GM23248 (cell line): ENCODE data around the gene CSNK1G2. TPM values are rescaled to one million over a fixed set of nuclear protein-coding genes. Genes with fewer than 3 reads are reported as not detected.
A peak's percentile ranks its signal among the peaks of the same experiment; 100 is the strongest.

ENCODE experiments used
- DNase-seq: peaks from one replicate; pipeline ENCODE4 v3.0.0-alpha.2; 2015
- H2AFZ ChIP-seq: fragments of 200-600 bp; sonication (generic); 2 replicates; pipeline ENCODE4 v1.6.1; 2016; ENCODE audit warnings: antibody characterized with exemption
- H3F3A ChIP-seq: fragments of 200-600 bp; sonication (generic); 2 replicates; pipeline ENCODE4 v1.6.1; 2016; ENCODE audit warnings: mild to moderate bottlenecking, antibody characterized with exemption, mixed run types; ENCODE audit not compliant: insufficient read depth
- H3K27ac ChIP-seq: fragments of 200-600 bp; sonication (generic); 2 replicates; pipeline ENCODE4 v1.5.1; 2016; ENCODE audit warnings: mild to moderate bottlenecking
- H3K27me3 ChIP-seq: fragments of 200-600 bp; sonication (generic); replicated peaks from 2 replicates; pipeline ENCODE4 v1.6.1; 2016; ENCODE audit warnings: mild to moderate bottlenecking; ENCODE audit not compliant: insufficient read depth
- H3K36me3 ChIP-seq: fragments of 200-600 bp; sonication (generic); 2 replicates; pipeline ENCODE4 v1.6.1; 2016; ENCODE audit warnings: low read depth, mild to moderate bottlenecking
- H3K4me1 ChIP-seq: fragments of 200-600 bp; sonication (generic); 2 replicates; pipeline ENCODE4 v1.6.1; 2016; ENCODE audit warnings: mild to moderate bottlenecking; ENCODE audit not compliant: insufficient read depth
- H3K4me2 ChIP-seq: fragments of 200-600 bp; sonication (generic); one replicate; pipeline ENCODE4 v1.6.1; 2016; ENCODE audit warnings: mild to moderate bottlenecking; ENCODE audit not compliant: unreplicated experiment
- H3K4me3 ChIP-seq: fragments of 200-600 bp; sonication (generic); 2 replicates; pipeline ENCODE4 v1.5.1; 2016; ENCODE audit warnings: mild to moderate bottlenecking
- H3K79me2 ChIP-seq: fragments of 200-600 bp; sonication (generic); 2 replicates; pipeline ENCODE4 v1.6.1; 2016; ENCODE audit warnings: mild to moderate bottlenecking; ENCODE audit not compliant: insufficient read depth
- H3K9ac ChIP-seq: fragments of 200-600 bp; sonication (generic); 2 replicates; pipeline ENCODE4 v1.6.1; 2016; ENCODE audit warnings: mild to moderate bottlenecking
- H3K9me2 ChIP-seq: fragments of 200-600 bp; sonication (generic); 2 replicates; pipeline ENCODE4 v1.6.1; 2016; ENCODE audit warnings: mixed run types, mild to moderate bottlenecking, moderate library complexity; ENCODE audit not compliant: insufficient read depth
- H3K9me3 ChIP-seq: fragments of 200-600 bp; sonication (generic); one replicate; pipeline ENCODE4 v1.6.1; 2017; ENCODE audit warnings: low read depth
- H4K20me1 ChIP-seq: fragments of 200-600 bp; sonication (generic); 2 replicates; pipeline ENCODE4 v1.6.0; 2016; ENCODE audit not compliant: insufficient read depth
- EZH2 ChIP-seq: fragments of 200-600 bp; sonication (generic); IDR thresholded peaks from 2 replicates; pipeline ENCODE4 v1.6.1; 2018; ENCODE audit warnings: antibody characterized with exemption, mild to moderate bottlenecking; ENCODE audit not compliant: insufficient read depth, poor library complexity, severe bottlenecking
- EZH2phosphoT487 ChIP-seq: fragments of 200-600 bp; sonication (generic); IDR thresholded peaks from 2 replicates; pipeline ENCODE4 v1.6.1; 2018; ENCODE audit warnings: antibody characterized with exemption, moderate library complexity, mild to moderate bottlenecking, low read depth; ENCODE audit not compliant: insufficient read depth
- WGBS, 2 experiments: methylation state at CpG; one replicate each; pipeline ENCODE4 v1.1.6; 2015 to 2017; ENCODE audit warnings: low lambda C conversion rate in 2 of 2, low coverage in 1 of 2; ENCODE audit errors: missing lambda C conversion rate in 2 of 2; 5-methylcytosine and 5-hydroxymethylcytosine counted together
- in situ Hi-C: fragments of 300-500 bp; cut with MboI; formaldehyde crosslinking; loops from 2 replicates; pipeline ENCODE4 v1.15.0; 2020
- polyA plus RNA-seq: library from polyadenylated mRNA; unstranded; fragments of >200 nt; fragmentation: Nextera tagmentation; extraction: Ambion mirVana; gene quantifications from 2 replicates; pipeline ENCODE4 v1.2.1, GENCODE V29; 2016
- total RNA-seq: library from RNA; depleted of rRNA; stranded (reverse); fragments of >200 nt; shearing (Covaris generic); gene quantifications from 2 replicates; pipeline ENCODE4 v1.2.3, GENCODE V29; 2014

Gene CSNK1G2
- total and polyA plus RNA-seq, 2 experiments from 2014 or later = 9.5 to 76.6 TPM

DNA sequence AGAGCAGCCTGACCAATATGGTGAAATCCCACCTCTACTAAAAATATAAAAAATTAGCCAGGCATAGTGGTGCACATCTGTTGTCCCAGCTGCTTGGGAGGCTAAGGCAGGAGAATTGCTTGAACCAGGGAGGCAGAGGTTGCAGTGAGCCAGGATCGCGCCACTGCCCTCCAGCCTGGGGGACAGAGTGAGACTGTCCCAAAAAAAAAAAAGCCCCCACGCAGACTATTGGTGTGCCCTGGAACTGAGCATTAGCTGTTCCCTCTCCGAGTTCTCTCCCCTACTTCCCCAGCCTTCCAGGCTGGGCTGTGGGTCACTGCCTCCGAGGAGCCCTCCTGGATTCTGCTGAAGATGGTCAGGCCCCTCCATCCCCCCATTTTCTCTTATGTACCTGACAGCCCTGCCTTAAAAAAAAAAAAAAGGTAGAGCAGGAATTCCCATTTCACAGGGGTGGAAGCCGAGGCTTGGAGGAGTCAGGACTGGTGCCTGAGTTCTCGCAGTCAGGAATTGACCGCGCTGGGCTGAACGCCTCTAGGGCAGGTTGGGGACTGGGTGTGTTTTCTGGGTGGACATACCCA is 33.9 kb upstream of the CSNK1G2 start:
- Histone ChIP-seq H3K36me3 (no peaks in the 10 kb centered on the region), H3K4me2 (no peak overlapping the region), H3K9me2 (no peaks in the 10 kb centered on the region), H3F3A (0 out of 2 replicates have a peak, but pooled peaks cover 10% of the 10 kb centered on the region), H3K79me2 (peaks cover 64% of the 10 kb centered on the region), H3K4me1 (peaks cover 6% of the 10 kb centered on the region; the same call in 1 of the 2 replicates), H4K20me1 (no peaks in the 10 kb centered on the region), H3K27ac (no peak overlapping the region), H2AFZ (no peak overlapping the region), H3K9ac (no peak overlapping the region), H3K4me3 (no peak overlapping the region), H3K9me3 (no peaks in the 10 kb centered on the region), H3K27me3 (no peaks in the 10 kb centered on the region)
- TF ChIP-seq EZH2 = no peak
- no peak for TF ChIP-seq EZH2phosphoT487
- in situ Hi-C loops = no loop called here
- 93 to 96% methylated on average over 10 of the region's 10 CpGs for WGBS, 2 experiments
- DNase-seq = no peak

GRCh38 chr19:1907563-1908363 is 33.2 kb upstream of the CSNK1G2 start:
- no peaks in the 10 kb centered on the region for H3K9me3 ChIP-seq
- H3K4me1 ChIP-seq = peaks cover 6% of the 10 kb centered on the region; the same call in 1 of the 2 replicates
- H3K9me2 ChIP-seq = no peaks in the 10 kb centered on the region
- in situ Hi-C loops = no loop called here
- H2AFZ ChIP-seq = no peak overlapping the region
- H3K4me2 ChIP-seq = no peak overlapping the region
- H4K20me1 ChIP-seq = no peaks in the 10 kb centered on the region
- no peak overlapping the region for H3K27ac ChIP-seq
- TF ChIP-seq EZH2phosphoT487 (no peak), EZH2 (no peak)
- WGBS, 2 experiments = 91 to 92% methylated on average over 40 to 43 of the region's 43 CpGs
- 0 out of 2 replicates have a peak, but pooled peaks cover 10% of the 10 kb centered on the region for H3F3A ChIP-seq
- DNase-seq = peak; percentile 32
- no peak overlapping the region for H3K9ac ChIP-seq
- peaks cover 66% of the 10 kb centered on the region for H3K79me2 ChIP-seq
- no peaks in the 10 kb centered on the region for H3K36me3 ChIP-seq
- H3K4me3 ChIP-seq = no peak overlapping the region
- no peaks in the 10 kb centered on the region for H3K27me3 ChIP-seq

DNA sequence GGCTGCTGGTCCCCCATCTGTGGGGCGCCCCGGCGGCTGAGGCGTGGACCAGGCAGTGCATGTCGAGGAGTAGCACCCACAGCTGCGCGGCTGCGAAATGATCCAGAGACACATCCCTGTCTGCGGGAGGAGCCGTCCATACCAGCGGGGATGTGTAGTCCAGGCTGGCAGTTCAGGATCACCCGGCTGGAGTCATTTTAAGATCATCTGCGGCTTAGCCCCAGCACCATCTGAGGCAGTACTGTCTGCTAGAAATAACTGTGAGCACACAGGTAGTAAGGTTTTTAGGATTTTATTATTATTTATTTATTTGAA is 32.7 kb upstream of the CSNK1G2 start:
- Histone ChIP-seq H3K36me3 (no peaks in the 10 kb centered on the region), H3K27ac (no peak overlapping the region), H2AFZ (no peak overlapping the region), H3K4me3 (no peak overlapping the region), H4K20me1 (no peaks in the 10 kb centered on the region), H3K9me3 (no peaks in the 10 kb centered on the region), H3K4me1 (peaks cover 6% of the 10 kb centered on the region; the same call in 1 of the 2 replicates), H3K9ac (no peak overlapping the region), H3K9me2 (no peaks in the 10 kb centered on the region), H3K27me3 (no peaks in the 10 kb centered on the region), H3K4me2 (no peak overlapping the region), H3F3A (0 out of 2 replicates have a peak, but pooled peaks cover 7% of the 10 kb centered on the region), H3K79me2 (peaks cover 72% of the 10 kb centered on the region)
- in situ Hi-C loops = no loop called here
- TF ChIP-seq EZH2phosphoT487 (no peak), EZH2 (no peak)
- 85 to 90% methylated on average over 13 of the region's 13 CpGs for whole genome bisulfite sequencing, 2 experiments
- no peak for DNase-seq

GRCh38 chr19:1909761-1910080 is 31.3 kb upstream of the CSNK1G2 start:
- H3K27ac ChIP-seq = peak overlapping the region; percentile 54
- in situ Hi-C loops = no loop called here
- no peaks in the 10 kb centered on the region for H4K20me1 ChIP-seq
- no peaks in the 10 kb centered on the region for H3K9me2 ChIP-seq
- no peaks in the 10 kb centered on the region for H3K36me3 ChIP-seq
- TF ChIP-seq EZH2 (no peak), EZH2phosphoT487 (no peak)
- H3K4me1 ChIP-seq = peaks cover 6% of the 10 kb centered on the region; the same call in 1 of the 2 replicates
- H3K27me3 ChIP-seq = no peaks in the 10 kb centered on the region
- peaks cover 84% of the 10 kb centered on the region for H3K79me2 ChIP-seq
- no peak overlapping the region for H3K4me2 ChIP-seq
- H3K4me3 ChIP-seq = no peak overlapping the region
- no peaks in the 10 kb centered on the region for H3F3A ChIP-seq
- no peak for DNase-seq
- WGBS, 2 experiments = 48 to 51% methylated on average over 10 of the region's 10 CpGs
- no peaks in the 10 kb centered on the region for H3K9me3 ChIP-seq
- H3K9ac ChIP-seq = peak overlapping the region; percentile 33; the same call in 1 of the 2 replicates
- H2AFZ ChIP-seq = no peak overlapping the region
